Psoas muscle (tissue), 8 donors: ENCODE data around the gene PIH1D1. TPM values are rescaled to one million over a fixed set of nuclear protein-coding genes. Genes with fewer than 3 reads are reported as not detected.

Experiments used
- ATAC-seq, 4 donors: fragments of 200-7000 bp; cut with Tn5 transposase; one replicate each; pipeline ENCODE4 v1.9.1; 2020; ENCODE audit warnings: moderate library complexity in 3 of 4, mild to moderate bottlenecking in 2 of 4
- DNase-seq, 2 donors: peaks; one replicate each; pipeline ENCODE4 v3.0.0-alpha.2; 2020
- H3K27ac ChIP-seq: fragments of 200-600 bp; one replicate; pipeline ENCODE4 v1.8.0; 2022
- H3K27me3 ChIP-seq, 3 donors: fragments of 200-600 bp in 1 of 3; one replicate each; pipeline versions ENCODE4 v1.6.1 to v1.8.0; 2013 to 2022; ENCODE audit warnings: low read length in 2 of 3, mild to moderate bottlenecking in 2 of 3, moderate library complexity in 1 of 3; ENCODE audit not compliant: insufficient read depth in 3 of 3
- H3K36me3 ChIP-seq, 2 donors: fragments of 200-600 bp in 1 of 2; one replicate each; pipeline versions ENCODE4 v1.6.1 to v1.8.0; 2013 to 2022; ENCODE audit warnings: low read depth in 1 of 2, mild to moderate bottlenecking in 1 of 2, moderate library complexity in 1 of 2; ENCODE audit not compliant: insufficient read depth in 1 of 2
- H3K4me1 ChIP-seq: fragments of 200-600 bp; one replicate; pipeline ENCODE4 v1.8.0; 2022
- H3K4me3 ChIP-seq: fragments of 200-600 bp; one replicate; pipeline ENCODE4 v1.8.0; 2022; ENCODE audit warnings: mild to moderate bottlenecking
- H3K9me3 ChIP-seq: fragments of 200-600 bp; one replicate; pipeline ENCODE4 v1.8.0; 2022
- WGBS, 3 donors: extraction: QIAGEN DNeasy Blood & Tissue Kit; methylation state at CpG; one replicate each; pipeline versions ENCODE4 v1.1.6 to v1.1.7; 2013; 5-methylcytosine and 5-hydroxymethylcytosine counted together
- intact Hi-C, 2 donors: fragments of 100-400 bp; cut with DNase I; formaldehyde crosslinking; loops; one replicate each; pipeline versions ENCODE4 v1.11.0 to v1.14.2; 2022
- polyA plus RNA-seq, 3 donors: library from polyadenylated mRNA; stranded (reverse); fragments of 200-250 nt; gene quantifications; one replicate each; pipeline ENCODE4 v1.2.3, GENCODE V29; 2013
- total RNA-seq, 4 donors: library from RNA; stranded (reverse); fragmentation: NEBNext Ultra II Directional in 2 of 4; extraction: Animal tissue kit (Norgen Biotek cat#: 25700) in 2 of 4; gene quantifications; one replicate each; pipeline versions ENCODE4 v1.2.1 to v1.2.4, GENCODE V29; 2021 to 2023
- TF ChIP-seq, protein P1 (sequence below): fragments of 200-600 bp; IDR thresholded peaks from one replicate; pipeline ENCODE4 v1.8.0; 2022; ENCODE audit warnings: antibody characterized with exemption
- donor health status: healthy with polysubstance abuse.
- donor health status: DM: no; HTN: no; CAD: no; lungs with moderate emphysema.
- donor health status: Bipolar disorder and iron deficiency.
- donor health status: healthy.
- donor health status: DM: yes; HTN: yes; CAD: no.
- donor health status: DM: no; HTN: no; CAD: no.
- donor health status: DM: no; HTN: no; CAD: no.
- donor health status: DM: yes; HTN: yes; CAD: no.

Gene PIH1D1
- total and polyA plus RNA-seq, 7 donors: 37.2 to 69.8 (median 46.4) TPM

DNA sequence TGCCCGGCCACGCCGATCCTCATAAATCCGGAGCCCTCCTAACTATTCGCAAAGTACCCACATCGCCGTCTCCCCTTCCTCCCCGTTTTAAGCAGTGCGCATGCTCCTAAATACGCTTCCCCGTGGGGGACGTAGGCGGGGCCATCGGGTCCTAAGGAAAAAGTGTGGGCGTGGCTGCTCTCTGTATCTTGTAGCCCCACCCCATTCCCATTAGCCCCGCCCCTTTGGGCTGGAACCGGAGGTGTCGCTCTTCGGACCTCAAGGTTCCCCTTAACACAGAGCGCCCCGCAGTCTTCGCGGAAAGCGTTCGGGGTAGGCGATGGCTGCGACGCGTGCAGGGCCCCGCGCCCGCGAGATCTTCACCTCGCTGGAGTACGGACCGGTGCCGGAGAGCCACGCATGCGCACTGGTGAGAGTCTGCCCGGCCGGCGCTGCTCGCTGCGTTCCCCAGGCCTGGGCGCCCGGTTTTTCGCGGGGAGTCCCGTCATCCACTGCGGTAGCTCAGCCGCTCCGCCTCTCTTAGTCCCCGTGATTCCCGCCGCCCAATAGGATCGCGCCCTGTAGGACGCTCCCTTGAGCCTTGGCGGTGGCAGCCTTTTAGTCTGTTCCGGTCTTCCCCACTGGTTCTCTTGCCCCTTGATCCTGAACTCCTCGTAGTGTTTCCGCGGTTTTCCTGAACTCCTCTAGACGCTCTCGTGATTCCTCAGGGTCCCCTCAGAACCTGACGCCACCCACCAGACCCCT lies 1.6 kb upstream of the PIH1D1 start, which contains the start of gene ALDH16A1:
Gene ALDH16A1, plus strand, starts transcription at position 213 of the 744 bp plus-strand sequence. Its CDS starts 107 bp downstream, at position 320.
- H3K36me3 ChIP-seq: peaks cover 0 to 18% of the 10 kb centered on the region in 2 donors
- peak within 1 kb of the TSS; percentile 93 for H3K4me3 ChIP-seq
- DNase-seq (peak; percentile 98 to 99), ATAC-seq (peak; percentile 87 to 92 (median 90))
- intact Hi-C loops: loop anchor here in 1 of 2 donors (5.0 kb wide), 1 partner anchor 189 kb away; the partner anchor contains the start of genes RRAS and SCAF1
- no peaks in the 10 kb centered on the region for H3K27me3 ChIP-seq
- WGBS, 3 donors: 0 to 1% (median 0%) methylated on average over 60 to 66 of the region's 66 CpGs
- H3K27ac ChIP-seq: peak within 1 kb of the TSS; percentile 94
- no peaks in the 10 kb centered on the region for H3K9me3 ChIP-seq
- TF ChIP-seq, protein P1, sequence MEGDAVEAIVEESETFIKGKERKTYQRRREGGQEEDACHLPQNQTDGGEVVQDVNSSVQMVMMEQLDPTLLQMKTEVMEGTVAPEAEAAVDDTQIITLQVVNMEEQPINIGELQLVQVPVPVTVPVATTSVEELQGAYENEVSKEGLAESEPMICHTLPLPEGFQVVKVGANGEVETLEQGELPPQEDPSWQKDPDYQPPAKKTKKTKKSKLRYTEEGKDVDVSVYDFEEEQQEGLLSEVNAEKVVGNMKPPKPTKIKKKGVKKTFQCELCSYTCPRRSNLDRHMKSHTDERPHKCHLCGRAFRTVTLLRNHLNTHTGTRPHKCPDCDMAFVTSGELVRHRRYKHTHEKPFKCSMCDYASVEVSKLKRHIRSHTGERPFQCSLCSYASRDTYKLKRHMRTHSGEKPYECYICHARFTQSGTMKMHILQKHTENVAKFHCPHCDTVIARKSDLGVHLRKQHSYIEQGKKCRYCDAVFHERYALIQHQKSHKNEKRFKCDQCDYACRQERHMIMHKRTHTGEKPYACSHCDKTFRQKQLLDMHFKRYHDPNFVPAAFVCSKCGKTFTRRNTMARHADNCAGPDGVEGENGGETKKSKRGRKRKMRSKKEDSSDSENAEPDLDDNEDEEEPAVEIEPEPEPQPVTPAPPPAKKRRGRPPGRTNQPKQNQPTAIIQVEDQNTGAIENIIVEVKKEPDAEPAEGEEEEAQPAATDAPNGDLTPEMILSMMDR: no peak
- peaks cover 17% of the 10 kb centered on the region for H3K4me1 ChIP-seq

- Histone ChIP-seq H3K9me3 (no peaks in the 10 kb centered on the region), H3K27ac (peak overlapping the region; percentile 36), H3K27me3 (no peaks in the 10 kb centered on the region), H3K4me3 (peak overlapping the region; percentile 93), H3K36me3 (peaks cover 0 to 35% of the 10 kb centered on the region in 2 donors), H3K4me1 (peaks cover 18% of the 10 kb centered on the region)
- TF ChIP-seq, protein P1: no peak
- 80 to 83% (median 82%) methylated on average over 7 of the region's 7 CpGs for WGBS, 3 donors
- intact Hi-C loops: loop anchor here in 1 of 2 donors (5.0 kb wide), 1 partner anchor 192 kb away; the partner anchor contains the start of genes RRAS and SCAF1
- DNase-seq (no peak), ATAC-seq (no peak)
Measured at GRCh38 chr19:49450405-49450804, 1.2 kb downstream of the PIH1D1 start.

GRCh38 chr19:49448432-49448786 lies 3.2 kb downstream of the PIH1D1 start:
- H3K4me3 ChIP-seq: no peak overlapping the region
- WGBS, 3 donors: 90 to 94% (median 91%) methylated on average over 6 of the region's 6 CpGs
- H3K9me3 ChIP-seq: no peaks in the 10 kb centered on the region
- H3K27ac ChIP-seq: no peak overlapping the region
- intact Hi-C loops: no loop called here
- H3K36me3 ChIP-seq: peaks cover 0 to 35% of the 10 kb centered on the region in 2 donors
- no peaks in the 10 kb centered on the region for H3K27me3 ChIP-seq
- no peak for DNase-seq
- ATAC-seq: no peak
- TF ChIP-seq, protein P1: no peak
- peaks cover 14% of the 10 kb centered on the region for H3K4me1 ChIP-seq

DNA sequence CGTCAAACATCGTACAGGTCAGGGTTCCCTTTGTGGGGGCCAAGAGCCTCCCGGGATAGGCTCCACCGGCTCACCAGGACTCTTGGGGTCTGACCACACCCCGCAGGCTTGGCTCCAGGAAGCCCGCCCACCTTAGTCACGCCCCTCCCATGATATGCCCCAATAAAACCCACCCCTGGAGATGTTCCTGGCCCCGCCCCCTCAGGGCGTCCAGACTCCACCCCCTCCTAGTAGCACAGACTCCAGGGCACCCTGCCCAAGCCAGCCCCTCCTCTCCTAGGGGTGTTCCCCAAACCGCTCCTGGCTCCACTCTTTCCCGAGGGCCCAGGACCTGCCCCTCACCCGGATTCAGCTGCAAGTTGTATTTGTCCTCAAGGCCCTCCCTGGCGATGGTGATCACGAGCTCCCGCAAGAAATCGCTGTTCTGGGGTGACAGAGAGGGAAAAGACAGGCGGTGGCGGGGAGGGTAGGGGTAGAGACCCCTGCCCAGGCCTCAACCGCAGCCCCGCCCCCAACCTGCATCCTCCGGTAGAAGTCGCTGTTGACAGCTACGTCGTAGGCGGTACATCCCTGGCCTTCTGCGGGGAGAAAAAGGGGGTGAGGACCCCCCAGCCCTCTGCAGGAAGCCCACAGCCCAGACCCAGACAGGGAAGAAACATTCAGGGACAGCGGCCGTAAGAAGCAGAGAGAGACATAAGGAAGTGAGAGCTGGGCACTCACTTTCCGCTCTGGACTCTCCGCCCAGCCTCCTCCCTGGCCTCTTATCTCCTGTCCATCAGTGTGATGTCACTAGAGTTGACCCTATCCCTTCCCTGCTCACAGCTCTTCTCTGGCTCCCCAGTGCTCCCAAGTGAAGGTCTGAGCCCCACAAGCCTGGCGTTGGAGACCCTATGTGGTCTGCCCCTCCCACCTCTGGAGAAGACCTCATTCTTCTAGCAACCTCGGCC lies 3.9 kb downstream of the PIH1D1 start:
- Histone ChIP-seq H3K4me1 (peaks cover 14% of the 10 kb centered on the region), H3K4me3 (no peak overlapping the region), H3K9me3 (no peaks in the 10 kb centered on the region), H3K36me3 (peaks cover 0 to 35% of the 10 kb centered on the region in 2 donors), H3K27ac (no peak overlapping the region), H3K27me3 (no peaks in the 10 kb centered on the region)
- intact Hi-C loops: no loop called here
- peak; percentile 60 to 88 for DNase-seq
- no peak for ATAC-seq
- TF ChIP-seq, protein P1: no peak
- WGBS, 3 donors: 66 to 73% (median 71%) methylated on average over 32 of the region's 32 CpGs
